ENCODE results near the gene ZNF280A.

The ZNF280A gene

DNA sequence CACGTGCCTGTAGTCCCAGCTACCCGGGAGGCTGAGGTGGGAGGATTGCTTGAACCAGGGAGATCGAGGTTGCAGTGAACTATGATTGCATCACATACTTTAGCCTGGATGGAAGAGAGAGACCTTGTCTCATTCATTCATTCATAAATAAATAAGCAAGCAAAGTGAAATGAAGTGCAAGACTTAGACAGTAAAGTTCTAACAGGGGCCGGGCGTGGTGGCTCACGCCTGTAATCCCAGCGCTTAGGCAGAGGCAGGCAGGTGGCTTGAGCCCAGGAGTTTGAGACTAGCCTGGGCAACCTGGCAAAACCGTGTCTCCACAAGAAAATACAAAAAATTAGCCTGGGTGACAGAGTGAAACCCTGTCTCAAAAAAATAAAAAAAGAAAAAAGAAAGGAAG is 1.6 kb upstream of the ZNF280A start:
- no peaks in the 10 kb centered on the region for H3K79me2 ChIP-seq (ENCODE audit: control insufficient read depth, insufficient read depth, low read length, poor library complexity)
- no peak overlapping the region for H2BK120ac ChIP-seq (ENCODE audit: insufficient read depth, low read length, poor library complexity)
- no peak overlapping the region for H4K8ac ChIP-seq (ENCODE audit: low read depth, low read length)
- no peak overlapping the region for H3K4me2 ChIP-seq (ENCODE audit: low read length)
- no peaks in the 10 kb centered on the region for H3K4me1 ChIP-seq (ENCODE audit: control insufficient read depth in 1 of 2, insufficient read depth in 2 of 2, low read length in 2 of 2)
- H2AFZ ChIP-seq (ENCODE audit: insufficient read depth, low read length, poor library complexity) = no peak overlapping the region
- no peaks in the 10 kb centered on the region for H3K79me1 ChIP-seq (ENCODE audit: low read length)
- H3K27me3 ChIP-seq (ENCODE audit: insufficient read depth, low read length) = no peaks in the 10 kb centered on the region
- H3K27ac ChIP-seq (ENCODE audit: low read depth, low read length) = no peak overlapping the region
- no peak overlapping the region for H3K14ac ChIP-seq (ENCODE audit: low read length)
- H3K4me3 ChIP-seq (ENCODE audit: low read depth, low read length) = no peak overlapping the region
- peaks cover 11% of the 10 kb centered on the region for H3K9me3 ChIP-seq (ENCODE audit: insufficient read depth, low read depth, low read length)
- no peak overlapping the region for H3K4ac ChIP-seq (ENCODE audit: low read depth, low read length)
- no peaks in the 10 kb centered on the region for H3K36me3 ChIP-seq (ENCODE audit: control insufficient read depth in 1 of 2, insufficient read depth in 2 of 2, low read length in 2 of 2)
- no peak overlapping the region for H2BK12ac ChIP-seq (ENCODE audit: low read length)
- H4K91ac ChIP-seq (ENCODE audit: low read depth, low read length) = no peak overlapping the region
- H3K9ac ChIP-seq (ENCODE audit: low read length) = no peak overlapping the region
- H2AK5ac ChIP-seq (ENCODE audit: low read length) = no peak overlapping the region
- no peak overlapping the region for H3K18ac ChIP-seq (ENCODE audit: low read length)
- no CpG with 5 or more reads among the region's 8 CpGs for WGBS (ENCODE audit: extremely low coverage, insufficient coverage, insufficient read length)
- no peak overlapping the region for H4K12ac ChIP-seq (ENCODE audit: low read depth, low read length)
- H2BK5ac ChIP-seq (ENCODE audit: low read depth, low read length, poor library complexity) = no peak overlapping the region
- no peak overlapping the region for H3K23ac ChIP-seq (ENCODE audit: low read length)
- no peak for DNase-seq

DNA sequence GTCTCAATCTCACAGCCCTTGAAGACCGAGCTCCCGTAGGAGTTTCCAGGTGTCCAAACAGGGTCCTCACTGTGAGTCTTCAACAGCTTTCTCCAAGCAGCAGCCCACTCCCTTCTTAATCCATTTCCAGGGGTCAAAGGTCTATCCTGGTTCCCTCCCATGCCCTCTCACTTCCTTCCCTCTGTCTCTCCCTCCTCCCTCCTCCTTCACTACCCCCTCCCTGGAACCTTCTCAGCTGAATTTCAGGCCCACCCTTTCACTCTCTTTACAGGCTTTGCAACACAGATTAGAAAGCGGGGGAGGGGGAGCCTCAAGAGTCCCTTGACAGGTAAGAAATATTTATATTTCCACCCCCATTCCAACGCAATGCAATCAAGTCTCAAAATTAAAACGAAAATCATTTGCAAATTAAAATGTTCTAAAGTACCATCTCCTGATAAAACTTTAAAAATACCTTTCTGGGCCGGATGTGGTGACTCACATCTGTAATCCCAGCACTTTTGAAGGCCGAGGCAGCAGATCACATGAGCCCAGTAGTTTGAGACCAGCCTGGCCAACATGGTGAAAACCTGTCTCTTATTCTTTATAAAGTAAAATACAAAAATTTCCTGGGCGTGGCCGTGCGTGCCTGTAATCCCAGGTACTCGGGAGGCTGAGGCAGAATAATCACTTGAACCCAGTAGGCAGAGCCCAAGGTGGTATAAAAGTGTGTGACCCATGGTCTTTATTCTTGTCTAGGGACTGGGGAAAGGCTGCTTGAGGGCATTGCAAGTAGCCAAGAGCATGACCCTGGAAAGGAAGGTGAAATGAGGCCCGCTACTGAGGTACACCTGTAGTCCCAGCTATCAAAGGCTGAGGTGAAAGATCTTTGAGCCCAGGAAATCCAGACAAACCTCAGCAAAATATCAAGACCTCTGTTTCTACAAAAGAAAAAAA is 865 bp upstream of the ZNF280A start:
- H2BK5ac ChIP-seq (ENCODE audit: low read depth, low read length, poor library complexity) = no peak overlapping the region
- H4K12ac ChIP-seq (ENCODE audit: low read depth, low read length) = no peak overlapping the region
- no peak overlapping the region for H2BK12ac ChIP-seq (ENCODE audit: low read length)
- no peak overlapping the region for H4K8ac ChIP-seq (ENCODE audit: low read depth, low read length)
- H3K4me2 ChIP-seq (ENCODE audit: low read length) = no peak overlapping the region
- 100% methylated on average over 1 of the region's 12 CpGs for WGBS (ENCODE audit: extremely low coverage, insufficient coverage, insufficient read length)
- H4K91ac ChIP-seq (ENCODE audit: low read depth, low read length) = no peak overlapping the region
- no peak overlapping the region for H3K14ac ChIP-seq (ENCODE audit: low read length)
- H3K23ac ChIP-seq (ENCODE audit: low read length) = no peak overlapping the region
- no peak overlapping the region for H2AK5ac ChIP-seq (ENCODE audit: low read length)
- H3K18ac ChIP-seq (ENCODE audit: low read length) = no peak overlapping the region
- H2BK120ac ChIP-seq (ENCODE audit: insufficient read depth, low read length, poor library complexity) = no peak overlapping the region
- H3K27ac ChIP-seq (ENCODE audit: low read depth, low read length) = no peak overlapping the region
- H3K27me3 ChIP-seq (ENCODE audit: insufficient read depth, low read length) = no peaks in the 10 kb centered on the region
- no peaks in the 10 kb centered on the region for H3K79me1 ChIP-seq (ENCODE audit: low read length)
- H3K9ac ChIP-seq (ENCODE audit: low read length) = no peak overlapping the region
- no peak overlapping the region for H2AFZ ChIP-seq (ENCODE audit: insufficient read depth, low read length, poor library complexity)
- no peaks in the 10 kb centered on the region for H3K79me2 ChIP-seq (ENCODE audit: control insufficient read depth, insufficient read depth, low read length, poor library complexity)
- no peak overlapping the region for H3K4me3 ChIP-seq (ENCODE audit: low read depth, low read length)
- DNase-seq = no peak
- peaks cover 11% of the 10 kb centered on the region for H3K9me3 ChIP-seq (ENCODE audit: insufficient read depth, low read depth, low read length)
- H3K4me1 ChIP-seq (ENCODE audit: control insufficient read depth in 1 of 2, insufficient read depth in 2 of 2, low read length in 2 of 2) = no peaks in the 10 kb centered on the region
- H3K36me3 ChIP-seq (ENCODE audit: control insufficient read depth in 1 of 2, insufficient read depth in 2 of 2, low read length in 2 of 2) = no peaks in the 10 kb centered on the region
- H3K4ac ChIP-seq (ENCODE audit: low read depth, low read length) = no peak overlapping the region

DNA sequence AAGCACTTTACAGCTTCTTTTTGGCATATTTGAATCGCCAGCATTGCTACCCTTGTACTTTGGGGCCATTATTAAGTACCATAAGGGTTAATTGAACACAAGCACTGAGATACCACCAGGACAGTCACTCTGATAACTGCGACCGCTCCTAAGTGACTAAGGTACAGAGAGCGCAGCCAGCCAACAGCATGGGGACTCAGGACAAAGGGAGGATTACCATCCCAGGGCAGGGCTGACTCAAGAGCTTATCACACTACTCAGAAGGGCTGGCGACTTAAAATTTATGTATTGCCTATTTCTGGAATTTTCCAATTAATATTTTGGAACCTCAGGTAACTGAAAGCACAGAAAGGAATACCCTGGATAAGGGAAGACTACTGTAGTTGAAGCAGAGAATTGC is 479 bp downstream of the ZNF280A start:
- Histone ChIP-seq H3K36me3 (ENCODE audit: control insufficient read depth in 1 of 2, insufficient read depth in 2 of 2, low read length in 2 of 2) (no peaks in the 10 kb centered on the region), H2BK12ac (ENCODE audit: low read length) (no peak overlapping the region), H3K4ac (ENCODE audit: low read depth, low read length) (no peak overlapping the region), H3K23ac (ENCODE audit: low read length) (no peak overlapping the region), H3K79me2 (ENCODE audit: control insufficient read depth, insufficient read depth, low read length, poor library complexity) (no peaks in the 10 kb centered on the region), H3K18ac (ENCODE audit: low read length) (no peak overlapping the region), H3K27ac (ENCODE audit: low read depth, low read length) (no peak overlapping the region), H2AK5ac (ENCODE audit: low read length) (no peak overlapping the region), H3K27me3 (ENCODE audit: insufficient read depth, low read length) (no peaks in the 10 kb centered on the region), H3K4me1 (ENCODE audit: control insufficient read depth in 1 of 2, insufficient read depth in 2 of 2, low read length in 2 of 2) (no peaks in the 10 kb centered on the region), H3K4me3 (ENCODE audit: low read depth, low read length) (no peak overlapping the region), H3K9me3 (ENCODE audit: insufficient read depth, low read depth, low read length) (peaks cover 10% of the 10 kb centered on the region), H3K9ac (ENCODE audit: low read length) (no peak overlapping the region), H3K79me1 (ENCODE audit: low read length) (no peaks in the 10 kb centered on the region), H2BK120ac (ENCODE audit: insufficient read depth, low read length, poor library complexity) (no peak overlapping the region), H2AFZ (ENCODE audit: insufficient read depth, low read length, poor library complexity) (no peak overlapping the region), H3K14ac (ENCODE audit: low read length) (no peak overlapping the region), H3K4me2 (ENCODE audit: low read length) (no peak overlapping the region), H4K8ac (ENCODE audit: low read depth, low read length) (no peak overlapping the region), H2BK5ac (ENCODE audit: low read depth, low read length, poor library complexity) (no peak overlapping the region), H4K91ac (ENCODE audit: low read depth, low read length) (no peak overlapping the region), H4K12ac (ENCODE audit: low read depth, low read length) (no peak overlapping the region)
- WGBS (ENCODE audit: extremely low coverage, insufficient coverage, insufficient read length) = no CpG with 5 or more reads among the region's 5 CpGs
- DNase-seq = peak in 1 of 2 donors; percentile 46

DNA sequence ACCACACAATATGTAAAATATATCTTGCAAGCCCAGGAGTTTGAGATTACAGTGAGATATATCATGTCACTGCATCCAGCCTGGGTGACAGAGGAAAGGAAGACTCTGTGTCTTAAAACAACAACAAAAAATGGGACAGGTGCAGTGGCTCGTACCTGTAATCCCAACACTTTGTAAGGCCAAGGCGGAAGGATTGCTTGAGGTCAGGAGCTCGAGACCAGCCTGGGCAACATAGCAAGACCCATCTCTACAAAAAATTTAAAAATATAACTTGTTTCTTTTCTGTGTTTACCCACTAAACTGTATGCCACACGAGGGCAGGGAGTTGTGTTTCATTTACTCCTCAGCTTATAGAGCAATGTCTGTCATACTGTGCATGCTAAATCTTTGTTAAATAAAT is 3.1 kb downstream of the ZNF280A start:
- Histone ChIP-seq H3K9ac (ENCODE audit: low read length) (no peak overlapping the region), H3K4me2 (ENCODE audit: low read length) (no peak overlapping the region), H2BK120ac (ENCODE audit: insufficient read depth, low read length, poor library complexity) (no peak overlapping the region), H3K4ac (ENCODE audit: low read depth, low read length) (no peak overlapping the region), H2AFZ (ENCODE audit: insufficient read depth, low read length, poor library complexity) (no peak overlapping the region), H2AK5ac (ENCODE audit: low read length) (no peak overlapping the region), H3K27ac (ENCODE audit: low read depth, low read length) (no peak overlapping the region), H3K18ac (ENCODE audit: low read length) (no peak overlapping the region), H2BK12ac (ENCODE audit: low read length) (no peak overlapping the region), H2BK5ac (ENCODE audit: low read depth, low read length, poor library complexity) (no peak overlapping the region), H3K9me3 (ENCODE audit: insufficient read depth, low read depth, low read length) (peaks cover 3% of the 10 kb centered on the region), H3K23ac (ENCODE audit: low read length) (no peak overlapping the region), H4K12ac (ENCODE audit: low read depth, low read length) (no peak overlapping the region), H3K14ac (ENCODE audit: low read length) (no peak overlapping the region), H4K91ac (ENCODE audit: low read depth, low read length) (no peak overlapping the region), H3K36me3 (ENCODE audit: control insufficient read depth in 1 of 2, insufficient read depth in 2 of 2, low read length in 2 of 2) (no peaks in the 10 kb centered on the region), H3K79me1 (ENCODE audit: low read length) (no peaks in the 10 kb centered on the region), H3K79me2 (ENCODE audit: control insufficient read depth, insufficient read depth, low read length, poor library complexity) (no peaks in the 10 kb centered on the region), H4K8ac (ENCODE audit: low read depth, low read length) (no peak overlapping the region), H3K4me1 (ENCODE audit: control insufficient read depth in 1 of 2, insufficient read depth in 2 of 2, low read length in 2 of 2) (no peaks in the 10 kb centered on the region), H3K27me3 (ENCODE audit: insufficient read depth, low read length) (no peaks in the 10 kb centered on the region), H3K4me3 (ENCODE audit: low read depth, low read length) (no peak overlapping the region)
- DNase-seq = no peak
- no CpG with 5 or more reads among the region's 4 CpGs for WGBS (ENCODE audit: extremely low coverage, insufficient coverage, insufficient read length)
